ENCODE results near the gene MXD3.

DNA sequence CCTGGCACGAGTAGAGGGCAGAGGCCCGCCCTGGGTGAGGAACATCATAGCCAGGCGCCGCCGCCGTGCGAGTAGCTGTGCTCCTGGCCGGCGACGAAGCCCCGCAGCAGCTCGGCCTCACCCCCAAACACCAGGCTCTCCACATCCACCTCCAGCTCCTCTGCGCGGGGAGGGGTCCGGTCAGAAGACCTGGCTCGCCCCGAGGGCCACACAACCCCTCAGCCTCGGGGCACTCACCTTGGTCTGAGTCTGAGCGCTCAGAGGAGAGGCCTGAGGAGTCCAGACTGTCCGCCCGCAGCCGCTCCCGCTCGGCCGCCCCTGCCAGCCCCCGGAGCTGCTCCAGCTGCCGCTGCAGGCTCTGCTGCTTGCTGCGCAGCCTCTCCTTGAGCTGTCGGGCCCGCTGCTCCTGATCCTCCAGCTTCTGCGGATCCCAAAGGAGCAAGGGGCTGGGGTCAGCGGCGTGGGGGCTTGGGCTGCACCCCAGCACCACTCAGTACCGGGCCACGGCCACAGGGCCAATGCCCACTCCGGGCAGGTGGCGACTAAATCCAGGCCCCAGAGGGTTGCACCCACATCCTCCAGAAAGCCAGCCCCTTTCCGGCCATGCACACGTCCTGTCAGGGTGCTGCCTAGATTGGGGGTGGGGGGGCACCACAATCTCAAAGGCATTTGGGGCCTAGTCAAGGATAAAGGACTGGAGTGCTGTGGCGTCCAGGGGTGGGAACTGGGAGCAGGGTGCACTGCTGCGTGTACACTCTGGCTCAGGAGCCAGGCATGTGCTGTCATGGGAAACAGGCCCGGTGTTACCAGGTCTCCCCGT, 3.9 kb downstream of the MXD3 start:
- TF ChIP-seq EZH2 (IDR thresholded peaks at IDR 0.05; ENCODE audit: borderline replicate concordance, insufficient read depth, low read depth, low read length, poor library complexity, severe bottlenecking) = no peak
- TF ChIP-seq, protein P1, sequence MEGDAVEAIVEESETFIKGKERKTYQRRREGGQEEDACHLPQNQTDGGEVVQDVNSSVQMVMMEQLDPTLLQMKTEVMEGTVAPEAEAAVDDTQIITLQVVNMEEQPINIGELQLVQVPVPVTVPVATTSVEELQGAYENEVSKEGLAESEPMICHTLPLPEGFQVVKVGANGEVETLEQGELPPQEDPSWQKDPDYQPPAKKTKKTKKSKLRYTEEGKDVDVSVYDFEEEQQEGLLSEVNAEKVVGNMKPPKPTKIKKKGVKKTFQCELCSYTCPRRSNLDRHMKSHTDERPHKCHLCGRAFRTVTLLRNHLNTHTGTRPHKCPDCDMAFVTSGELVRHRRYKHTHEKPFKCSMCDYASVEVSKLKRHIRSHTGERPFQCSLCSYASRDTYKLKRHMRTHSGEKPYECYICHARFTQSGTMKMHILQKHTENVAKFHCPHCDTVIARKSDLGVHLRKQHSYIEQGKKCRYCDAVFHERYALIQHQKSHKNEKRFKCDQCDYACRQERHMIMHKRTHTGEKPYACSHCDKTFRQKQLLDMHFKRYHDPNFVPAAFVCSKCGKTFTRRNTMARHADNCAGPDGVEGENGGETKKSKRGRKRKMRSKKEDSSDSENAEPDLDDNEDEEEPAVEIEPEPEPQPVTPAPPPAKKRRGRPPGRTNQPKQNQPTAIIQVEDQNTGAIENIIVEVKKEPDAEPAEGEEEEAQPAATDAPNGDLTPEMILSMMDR (IDR thresholded peaks at IDR 0.05) = no peak

Data from B cell (primary cell).